ENCODE data around the gene NRM.

GRCh38 chr6:30724906-30725667, 34.3 kb upstream of the NRM start:
- TF ChIP-seq CTCF (IDR thresholded peaks at IDR 0.05; ENCODE audit: insufficient read depth, low read length, poor library complexity, severe bottlenecking) (no peak), EZH2phosphoT487 (conservative IDR thresholded peaks at IDR 0.05; ENCODE audit: low read length) (no peak)

Measured in SU-DHL-6 (cell line).